NCI-H226 (cell line): ENCODE data around the gene SFXN3.

Experiments
- DNase-seq: peaks from one replicate; pipeline ENCODE4 v3.0.0-alpha.2; 2015

SFXN3 gene

GRCh38 chr10:101060951-101061623 lies 30.1 kb downstream of the SFXN3 start:
- peak; percentile 62 for DNase-seq

GRCh38 chr10:101061624-101062231 lies 30.7 kb downstream of the SFXN3 start, which contains the start of gene KAZALD1:
Gene KAZALD1 (plus strand): TSS chr10:101061989. CDS start chr10:101062593, 604 bp downstream.
- DNase-seq: no peak

GRCh38 chr10:101062232-101063049 lies 31.4 kb downstream of the SFXN3 start:
- DNase-seq: no peak

GRCh38 chr10:101063050-101063525 lies 32.1 kb downstream of the SFXN3 start:
- no peak for DNase-seq

- DNase-seq: no peak
These were observed 32.7 kb downstream of the SFXN3 start for GRCh38 chr10:101063548-101064414.

GRCh38 chr10:101064415-101065030 lies 33.5 kb downstream of the SFXN3 start:
- no peak for DNase-seq

GRCh38 chr10:101065481-101066145 lies 34.6 kb downstream of the SFXN3 start:
- DNase-seq: no peak

GRCh38 chr10:101066146-101066895 lies 35.3 kb downstream of the SFXN3 start:
- DNase-seq: peak; percentile 56

GRCh38 chr10:101066896-101067355 lies 35.9 kb downstream of the SFXN3 start:
- no peak for DNase-seq

GRCh38 chr10:101067356-101068083 lies 36.5 kb downstream of the SFXN3 start:
- DNase-seq: peak; percentile 44

- no peak for DNase-seq
These were observed 38.4 kb downstream of the SFXN3 start for GRCh38 chr10:101069441-101069840.

GRCh38 chr10:101070098-101070497 lies 39.1 kb downstream of the SFXN3 start:
- DNase-seq: no peak

GRCh38 chr10:101071267-101071884 lies 40.3 kb downstream of the SFXN3 start:
- DNase-seq: no peak

- no peak for DNase-seq
These were observed 40.9 kb downstream of the SFXN3 start for GRCh38 chr10:101071885-101072433.

- no peak for DNase-seq
These were observed 41.9 kb downstream of the SFXN3 start for GRCh38 chr10:101072923-101073322.

- DNase-seq: no peak
These were observed 42.6 kb downstream of the SFXN3 start for GRCh38 chr10:101073631-101074030.

- no peak for DNase-seq
These were observed 44.7 kb downstream of the SFXN3 start for GRCh38 chr10:101075775-101076174.

- no peak for DNase-seq
These were observed 45.6 kb downstream of the SFXN3 start for GRCh38 chr10:101076630-101077029.

GRCh38 chr10:101079874-101080273 lies 48.8 kb downstream of the SFXN3 start:
- DNase-seq: no peak
